Astrocyte (in vitro differentiated cells and primary cell): ENCODE data around the gene ZNF784. TPM values are rescaled to one million over a fixed set of nuclear protein-coding genes. Genes with fewer than 3 reads are reported as not detected.

Experiments used
- DNase-seq: peaks from one replicate; pipeline ENCODE4 v3.0.0-alpha.2; 2010; ENCODE audit warnings: low read depth
- FAIRE-seq: peaks from 2 replicates; lab custom pipeline; 2011; peaks lifted over from hg19 to GRCh38; lab: Jason Lieb, UNC
- H2AFZ ChIP-seq: 2 replicates; pipeline ENCODE4 v1.6.0; 2012; ENCODE audit warnings: low read depth, low read length, inconsistent platforms
- H3K27ac ChIP-seq: 2 replicates; pipeline ENCODE4 v1.5.1; 2011; ENCODE audit warnings: low read depth, low read length, inconsistent platforms
- H3K27me3 ChIP-seq: 2 replicates; pipeline ENCODE4 v1.6.0; 2011; ENCODE audit warnings: low read length, inconsistent platforms; ENCODE audit not compliant: insufficient read depth
- H3K36me3 ChIP-seq: 2 replicates; pipeline ENCODE4 v1.5.1; 2011; ENCODE audit warnings: low read length, inconsistent platforms; ENCODE audit not compliant: insufficient read depth
- H3K4me1 ChIP-seq: 2 replicates; pipeline ENCODE4 v1.5.1; 2011; ENCODE audit warnings: low read length, inconsistent platforms; ENCODE audit not compliant: insufficient read depth
- H3K4me2 ChIP-seq: 2 replicates; pipeline ENCODE4 v1.6.0; 2012; ENCODE audit warnings: low read length, inconsistent platforms
- H3K4me3 ChIP-seq: 2 replicates; pipeline ENCODE4 v1.5.1; 2011; ENCODE audit warnings: low read depth, mild to moderate bottlenecking, low read length, inconsistent platforms; ENCODE audit not compliant: insufficient read depth
- H3K79me2 ChIP-seq: 2 replicates; pipeline ENCODE4 v1.6.0; 2012; ENCODE audit warnings: mild to moderate bottlenecking, low read length, inconsistent platforms; ENCODE audit not compliant: insufficient read depth
- H3K9ac ChIP-seq: 2 replicates; pipeline ENCODE4 v1.6.0; 2012; ENCODE audit warnings: mild to moderate bottlenecking, low read length, inconsistent platforms
- H3K9me3 ChIP-seq: 2 replicates; pipeline ENCODE4 v1.5.1; 2012; ENCODE audit warnings: low read depth, mild to moderate bottlenecking, low read length, inconsistent platforms; ENCODE audit not compliant: insufficient read depth
- H4K20me1 ChIP-seq: 2 replicates; pipeline ENCODE4 v1.6.0; 2012; ENCODE audit warnings: low read length, inconsistent platforms; ENCODE audit not compliant: insufficient read depth
- H3K27ac Mint-ChIP-seq: one replicate; pipeline ENCODE4 v1.8.0; 2021; ENCODE audit warnings: mild to moderate bottlenecking, mixed read lengths; ENCODE audit not compliant: unreplicated experiment
- H3K27me3 Mint-ChIP-seq: one replicate; pipeline ENCODE4 v1.8.0; 2021; ENCODE audit warnings: low read depth, mixed read lengths; ENCODE audit not compliant: unreplicated experiment
- H3K36me3 Mint-ChIP-seq: one replicate; pipeline ENCODE4 v1.8.0; 2021; ENCODE audit warnings: low read depth, mixed read lengths; ENCODE audit not compliant: unreplicated experiment
- H3K4me1 Mint-ChIP-seq: one replicate; pipeline ENCODE4 v1.8.0; 2021; ENCODE audit warnings: low read depth, mixed read lengths; ENCODE audit not compliant: unreplicated experiment
- H3K4me3 Mint-ChIP-seq: one replicate; pipeline ENCODE4 v1.8.0; 2021; ENCODE audit warnings: mild to moderate bottlenecking, moderate library complexity, mixed read lengths; ENCODE audit not compliant: unreplicated experiment
- H3K9me3 Mint-ChIP-seq: one replicate; pipeline ENCODE4 v1.8.0; 2021; ENCODE audit warnings: mild to moderate bottlenecking, mixed read lengths; ENCODE audit not compliant: unreplicated experiment
- CTCF ChIP-seq: IDR thresholded peaks from 2 replicates; pipeline ENCODE4 v1.5.1; 2011; ENCODE audit warnings: low read depth, mild to moderate bottlenecking, inconsistent platforms, low read length, moderate library complexity; ENCODE audit not compliant: insufficient read depth
- EZH2 ChIP-seq: IDR thresholded peaks from 2 replicates; pipeline ENCODE4 v1.6.1; 2012; ENCODE audit warnings: mild to moderate bottlenecking, low read length, inconsistent platforms; ENCODE audit not compliant: insufficient read depth
- total RNA-seq: library from RNA; stranded (reverse); gene quantifications from 2 replicates; pipeline ENCODE4 v1.2.1, GENCODE V29; 2021

ZNF784 gene
- total RNA-seq, 1 donor from 2014 or later: 5.3 TPM

- H3K4me3 Mint-ChIP-seq: peak overlapping the region; percentile 96
- Histone ChIP-seq H3K27me3 (no peaks in the 10 kb centered on the region), H3K27ac (peak overlapping the region; percentile 99), H3K4me3 (peak overlapping the region; percentile 95), H4K20me1 (peaks cover 40% of the 10 kb centered on the region), H3K4me2 (peak overlapping the region; percentile 97), H3K9ac (peak overlapping the region; percentile 99), H2AFZ (peak overlapping the region; percentile 96), H3K9me3 (no peaks in the 10 kb centered on the region), H3K79me2 (peaks cover 46% of the 10 kb centered on the region), H3K4me1 (peaks cover 26% of the 10 kb centered on the region), H3K36me3 (no peaks in the 10 kb centered on the region)
- peaks cover 20% of the 10 kb centered on the region for H3K4me1 Mint-ChIP-seq
- H3K27ac Mint-ChIP-seq: peak overlapping the region; percentile 100
- H3K27me3 Mint-ChIP-seq: no peaks in the 10 kb centered on the region
- H3K9me3 Mint-ChIP-seq: no peaks in the 10 kb centered on the region
- H3K36me3 Mint-ChIP-seq: peaks cover 16% of the 10 kb centered on the region
- DNase-seq (peak; percentile 94), FAIRE-seq (peak; percentile 94)
- TF ChIP-seq EZH2: no peak
- no peak for TF ChIP-seq CTCF
Measured at GRCh38 chr19:55654323-55654867, 30.0 kb upstream of the ZNF784 start.

DNA sequence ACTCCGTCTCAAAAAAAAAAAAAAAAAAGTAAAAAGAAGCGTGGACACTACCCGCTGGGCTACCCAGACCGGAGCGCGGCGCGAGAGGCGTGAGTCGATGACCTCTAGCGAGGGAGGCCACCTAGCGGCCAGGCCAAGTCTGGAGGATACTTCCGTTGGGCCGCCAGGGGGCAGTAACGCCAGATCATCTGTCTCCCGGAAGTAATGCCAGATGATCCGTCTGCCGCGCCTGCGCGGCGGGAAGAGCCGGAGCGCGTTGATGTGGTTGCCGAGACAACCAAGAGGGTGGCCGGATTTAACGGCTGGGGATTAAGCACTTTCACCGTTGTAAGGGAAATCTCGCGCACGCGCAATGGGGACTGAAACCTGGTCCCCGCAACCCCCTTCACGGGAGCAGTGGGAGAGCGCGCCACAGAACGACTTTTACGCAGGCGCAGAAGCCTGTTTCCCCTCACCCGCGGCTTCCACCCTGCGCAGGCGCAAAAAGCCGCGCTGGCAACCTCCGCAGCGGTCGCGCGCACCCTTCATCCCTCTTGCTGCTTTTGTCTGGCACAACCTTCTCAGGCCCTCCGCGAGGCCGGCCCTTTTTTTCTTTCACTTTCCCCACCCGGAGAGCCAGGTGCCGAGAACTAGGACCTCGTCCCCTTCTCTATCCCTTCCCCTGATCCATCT is 29.4 kb upstream of the ZNF784 start:
- TF ChIP-seq CTCF: peak; percentile 99
- TF ChIP-seq EZH2: no peak
- peaks cover 29% of the 10 kb centered on the region for H3K4me1 ChIP-seq
- H3K4me1 Mint-ChIP-seq: peaks cover 18% of the 10 kb centered on the region
- no peaks in the 10 kb centered on the region for H3K9me3 ChIP-seq
- H4K20me1 ChIP-seq: peaks cover 34% of the 10 kb centered on the region
- peak; percentile 92 for DNase-seq
- H3K79me2 ChIP-seq: peaks cover 42% of the 10 kb centered on the region
- H3K27ac Mint-ChIP-seq: peak overlapping the region; percentile 100
- no peaks in the 10 kb centered on the region for H3K9me3 Mint-ChIP-seq
- FAIRE-seq: peak; percentile 66
- H3K27me3 ChIP-seq: no peaks in the 10 kb centered on the region
- H3K4me2 ChIP-seq: peak overlapping the region; percentile 97
- no peaks in the 10 kb centered on the region for H3K27me3 Mint-ChIP-seq
- H2AFZ ChIP-seq: peak overlapping the region; percentile 78
- peak overlapping the region; percentile 99 for H3K9ac ChIP-seq
- H3K36me3 Mint-ChIP-seq: peaks cover 16% of the 10 kb centered on the region
- H3K4me3 Mint-ChIP-seq: peak overlapping the region; percentile 96
- H3K27ac ChIP-seq: peak overlapping the region; percentile 99
- peak overlapping the region; percentile 95 for H3K4me3 ChIP-seq
- H3K36me3 ChIP-seq: no peaks in the 10 kb centered on the region
